Activated CD4-positive, alpha-beta memory T cell treated with anti-CD3 and anti-CD28 coated beads for 36 hours (primary cell): ENCODE measurements around the gene DPP10. TPM values are rescaled to one million over a fixed set of nuclear protein-coding genes. Genes with fewer than 3 reads are reported as not detected.
"Not testable (repeated sequence)": the region's sequence is repeated elsewhere in the genome, so short reads cannot be mapped to it uniquely, and the experiment has no call there.

Experiments used
- CTCF ChIA-PET: fragments of 350-600 bp; sonication (Branson Sonifier 250); formaldehyde crosslinking; loops from one replicate; lab custom pipeline; 2021; ENCODE audit warnings: antibody characterized with exemption, inconsistent platforms; lab: Charles Lee
- POLR2A ChIA-PET: fragments of 350-600 bp; sonication (Branson Sonifier 250); formaldehyde crosslinking; loops from one replicate; lab custom pipeline; 2021; ENCODE audit warnings: antibody characterized with exemption; lab: Charles Lee
- DNase-seq: peaks from one replicate; pipeline ENCODE4 v3.0.0-alpha.2; 2020
- H3K27ac Mint-ChIP-seq: one replicate; pipeline ENCODE4 v1.8.0; 2021; ENCODE audit warnings: mixed read lengths
- H3K27me3 Mint-ChIP-seq: one replicate; pipeline ENCODE4 v1.8.0; 2021; ENCODE audit warnings: mixed read lengths
- H3K36me3 Mint-ChIP-seq: one replicate; pipeline ENCODE4 v1.8.0; 2021; ENCODE audit warnings: mixed read lengths
- H3K4me1 Mint-ChIP-seq: one replicate; pipeline ENCODE4 v1.8.0; 2021; ENCODE audit warnings: low read depth, mixed read lengths
- H3K4me3 Mint-ChIP-seq: one replicate; pipeline ENCODE4 v1.8.0; 2021; ENCODE audit warnings: mild to moderate bottlenecking, mixed read lengths
- H3K9me3 Mint-ChIP-seq: one replicate; pipeline ENCODE4 v1.8.0; 2021; ENCODE audit warnings: mixed read lengths
- intact Hi-C: fragments of 100-400 bp; cut with micrococcal nuclease; formaldehyde crosslinking; loops from one replicate; pipeline ENCODE4 v1.15.1; 2023
- total RNA-seq, 2 experiments: library from RNA; stranded (reverse); gene quantifications; one replicate each; pipeline ENCODE4 v1.2.3, GENCODE V29; 2021

The DPP10 gene
- total RNA-seq, 2 experiments from 2014 or later, result not detected

DNA sequence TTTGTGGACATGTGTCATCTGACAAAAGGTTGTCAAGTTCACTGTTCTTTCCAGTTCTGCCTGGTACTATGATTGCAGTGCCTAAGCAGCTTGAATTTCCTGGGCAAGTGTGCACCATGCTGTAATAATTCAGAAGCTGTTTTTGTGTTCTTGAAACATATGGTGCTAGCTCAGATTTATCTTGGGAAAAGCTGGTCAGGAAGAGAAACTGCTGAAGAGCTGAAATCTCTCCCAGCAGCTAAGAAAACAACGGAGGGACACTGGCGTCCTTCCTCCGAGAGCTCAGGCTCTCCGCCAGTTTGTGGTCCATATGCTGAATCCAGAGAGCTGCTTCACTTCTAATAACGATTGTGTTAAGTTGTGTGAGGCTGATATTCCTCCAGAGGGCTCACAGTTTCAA lies 642.0 kb downstream of the DPP10 start:
- CTCF ChIA-PET, result no interaction called here
- H3K4me1 Mint-ChIP-seq, result no peaks in the 10 kb centered on the region
- H3K9me3 Mint-ChIP-seq, result peaks cover 3% of the 10 kb centered on the region
- H3K4me3 Mint-ChIP-seq, result no peak overlapping the region
- H3K27ac Mint-ChIP-seq, result no peak overlapping the region
- no peak for DNase-seq
- no peaks in the 10 kb centered on the region for H3K27me3 Mint-ChIP-seq
- H3K36me3 Mint-ChIP-seq, result peaks cover 3% of the 10 kb centered on the region
- intact Hi-C loops, result no loop called here
- POLR2A ChIA-PET, result no interaction called here

DNA sequence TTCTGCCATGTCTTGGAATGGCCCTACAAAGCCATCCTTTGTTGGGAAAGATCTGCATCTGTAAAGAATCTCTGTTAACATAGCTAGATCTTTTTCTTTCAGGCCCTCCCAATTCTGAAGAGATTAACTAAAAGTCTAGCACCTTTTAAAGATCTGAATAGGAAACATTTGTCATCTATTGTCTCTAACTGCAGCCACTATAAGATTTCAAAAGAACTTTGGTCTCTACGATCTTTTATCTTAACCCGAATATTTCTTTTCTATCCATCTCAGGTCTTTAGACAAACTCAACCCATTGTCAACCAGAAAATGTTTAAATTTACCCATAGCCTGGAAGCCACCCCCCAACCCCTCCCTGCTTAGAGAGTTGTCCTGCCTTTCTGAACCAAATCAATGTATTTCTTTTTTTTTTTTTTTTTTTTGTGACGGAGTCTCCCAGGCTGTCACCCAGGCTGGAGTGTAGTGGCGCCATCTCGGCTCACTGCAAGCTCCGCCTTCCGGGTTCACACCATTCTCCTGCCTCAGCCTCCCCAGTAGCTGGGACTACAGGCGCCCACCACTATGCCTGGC lies 643.7 kb downstream of the DPP10 start:
- H3K36me3 Mint-ChIP-seq, intact Hi-C loops, H3K4me1 Mint-ChIP-seq, H3K27me3 Mint-ChIP-seq, CTCF ChIA-PET, H3K27ac Mint-ChIP-seq, H3K4me3 Mint-ChIP-seq, H3K9me3 Mint-ChIP-seq, POLR2A ChIA-PET, DNase-seq: not testable (repeated sequence)

DNA sequence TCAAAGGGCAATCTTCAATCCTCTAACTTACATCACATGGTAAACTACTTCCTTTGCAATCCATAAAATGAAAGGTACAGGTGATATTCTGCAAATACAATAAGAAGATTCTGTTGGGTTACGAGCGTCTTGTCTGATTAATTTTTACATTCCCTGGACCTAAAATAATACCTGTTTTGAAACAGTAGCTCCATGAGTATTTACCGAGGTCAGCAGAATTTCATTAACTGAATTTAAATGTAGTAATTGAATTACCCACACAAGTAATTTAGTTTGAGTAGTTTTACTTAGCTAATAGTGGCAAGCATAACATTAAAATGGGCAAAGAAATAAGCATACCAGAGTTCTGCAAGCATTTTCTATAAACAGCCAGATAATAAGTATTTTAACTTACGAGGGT lies 652.0 kb downstream of the DPP10 start:
- Mint-ChIP-seq H3K27ac (no peak overlapping the region), H3K4me1 (no peaks in the 10 kb centered on the region), H3K4me3 (no peak overlapping the region), H3K27me3 (no peaks in the 10 kb centered on the region), H3K9me3 (peaks cover 6% of the 10 kb centered on the region), H3K36me3 (no peaks in the 10 kb centered on the region)
- no peak for DNase-seq
- CTCF ChIA-PET, result no interaction called here
- intact Hi-C loops, result no loop called here
- POLR2A ChIA-PET, result no interaction called here

DNA sequence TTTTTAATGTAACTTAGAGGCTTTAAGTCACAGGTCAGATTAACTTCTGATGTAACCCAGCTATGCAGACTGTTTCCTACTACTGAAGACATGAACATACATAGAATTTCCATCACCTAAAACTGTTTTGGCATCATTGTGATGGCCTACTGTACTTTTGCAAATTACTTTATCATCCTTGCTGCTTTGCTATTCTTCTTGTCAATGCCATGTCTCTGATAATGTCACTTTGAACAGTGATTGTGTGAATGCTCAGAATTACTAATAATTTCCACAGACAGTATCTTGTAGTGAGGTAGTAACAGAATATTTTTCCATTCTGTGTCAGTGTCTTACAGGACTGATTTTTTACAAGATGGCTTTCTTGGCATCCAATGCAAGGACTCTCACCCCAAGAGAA lies 663.5 kb downstream of the DPP10 start:
- ChIA-PET CTCF (no interaction called here), POLR2A (no interaction called here)
- Mint-ChIP-seq H3K4me3 (no peak overlapping the region), H3K27ac (no peak overlapping the region), H3K9me3 (peaks cover 18% of the 10 kb centered on the region), H3K4me1 (no peaks in the 10 kb centered on the region), H3K27me3 (no peaks in the 10 kb centered on the region), H3K36me3 (no peaks in the 10 kb centered on the region)
- intact Hi-C loops, result no loop called here
- no peak for DNase-seq

DNA sequence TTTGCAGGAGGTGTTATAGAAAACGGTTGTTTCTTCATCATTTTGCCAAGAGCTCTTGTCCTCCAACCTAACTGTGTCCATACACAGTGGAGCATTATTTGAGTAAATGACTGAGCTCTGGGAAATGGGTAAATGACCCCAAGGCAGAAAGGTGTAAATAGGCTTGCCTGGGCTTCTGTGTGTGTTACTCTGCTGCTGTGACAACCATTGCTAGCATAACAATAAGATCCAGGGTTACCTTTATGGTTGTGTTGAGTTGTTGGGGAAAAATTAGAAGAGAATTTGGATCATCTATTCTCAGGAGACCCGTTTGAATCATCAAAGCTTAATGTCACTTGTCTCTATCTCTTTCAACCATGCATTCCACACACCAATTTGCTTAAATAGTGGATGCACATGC lies 672.7 kb downstream of the DPP10 start:
- peaks cover 7% of the 10 kb centered on the region for H3K9me3 Mint-ChIP-seq
- DNase-seq, result no peak
- ChIA-PET CTCF (no interaction called here), POLR2A (no interaction called here)
- H3K4me1 Mint-ChIP-seq, result no peaks in the 10 kb centered on the region
- intact Hi-C loops, result no loop called here
- no peaks in the 10 kb centered on the region for H3K36me3 Mint-ChIP-seq
- H3K4me3 Mint-ChIP-seq, result no peak overlapping the region
- no peaks in the 10 kb centered on the region for H3K27me3 Mint-ChIP-seq
- H3K27ac Mint-ChIP-seq, result no peak overlapping the region

DNA sequence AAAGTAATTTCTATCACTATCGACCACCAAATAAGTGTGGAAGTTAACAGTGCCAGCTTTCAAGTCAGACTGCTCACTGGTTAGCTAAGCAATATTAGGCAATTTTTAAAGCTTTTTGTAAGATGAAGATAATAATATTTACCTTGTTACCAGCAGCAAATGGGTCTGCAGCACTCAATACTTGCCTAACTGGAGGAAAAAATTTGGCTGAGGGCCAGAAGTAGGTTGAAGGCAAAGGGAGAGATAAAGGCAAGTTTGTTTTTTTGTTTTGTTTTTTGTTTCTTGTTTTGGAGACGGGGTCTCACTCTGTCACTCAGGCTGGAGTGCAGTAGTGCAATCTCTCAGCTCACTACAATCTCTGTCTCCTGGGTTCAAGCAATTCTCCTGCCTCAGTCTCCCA lies 675.9 kb downstream of the DPP10 start:
- intact Hi-C loops, result no loop called here
- ChIA-PET POLR2A (no interaction called here), CTCF (no interaction called here)
- peaks cover 5% of the 10 kb centered on the region for H3K9me3 Mint-ChIP-seq
- DNase-seq, result no peak
- no peak overlapping the region for H3K27ac Mint-ChIP-seq
- H3K36me3 Mint-ChIP-seq, result no peaks in the 10 kb centered on the region
- no peak overlapping the region for H3K4me3 Mint-ChIP-seq
- no peaks in the 10 kb centered on the region for H3K4me1 Mint-ChIP-seq
- H3K27me3 Mint-ChIP-seq, result no peaks in the 10 kb centered on the region

DNA sequence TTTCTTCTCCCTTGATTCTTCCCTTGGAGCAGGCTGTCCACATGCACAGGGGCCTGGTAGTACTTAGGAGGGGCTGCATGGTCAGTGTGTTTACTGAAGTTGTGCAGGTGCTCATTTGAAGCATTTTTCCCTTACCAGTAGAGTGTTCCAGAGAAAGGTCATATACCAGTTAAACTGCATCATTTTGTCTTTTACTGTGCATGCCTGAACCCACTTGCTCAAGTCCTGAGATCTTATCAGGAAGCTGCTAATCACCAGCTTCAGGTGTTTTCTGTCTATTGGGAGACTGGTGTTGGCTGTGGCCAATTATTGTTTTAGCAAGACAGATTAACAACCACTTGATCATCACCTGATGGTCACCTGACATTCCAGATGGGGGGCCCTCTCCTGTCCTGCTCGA lies 676.6 kb downstream of the DPP10 start:
- no peak overlapping the region for H3K4me3 Mint-ChIP-seq

DNA sequence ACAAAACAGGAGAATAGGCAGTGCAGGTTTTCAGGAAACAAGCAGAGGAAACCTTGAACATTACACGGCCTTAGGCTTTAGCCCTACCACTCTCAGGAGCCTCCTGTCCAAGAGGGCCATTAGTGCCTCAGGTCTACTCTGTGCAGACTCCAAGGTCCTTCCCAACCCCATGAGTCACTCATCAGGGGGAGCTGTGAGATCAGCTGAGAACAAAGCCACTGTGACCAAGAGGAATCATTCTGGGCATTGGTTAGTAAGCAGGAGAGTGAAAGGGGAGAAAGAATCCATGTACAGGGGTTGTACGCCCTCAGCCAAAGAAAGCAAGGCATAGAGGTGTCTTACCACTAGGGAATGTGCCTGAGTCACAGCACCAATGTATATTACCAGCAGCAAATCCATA lies 680.3 kb downstream of the DPP10 start:
- H3K9me3 Mint-ChIP-seq, result peaks cover 2% of the 10 kb centered on the region
- H3K27ac Mint-ChIP-seq, result no peak overlapping the region
- H3K4me1 Mint-ChIP-seq, result no peaks in the 10 kb centered on the region
- ChIA-PET CTCF (no interaction called here), POLR2A (no interaction called here)
- no peak overlapping the region for H3K4me3 Mint-ChIP-seq
- DNase-seq, result no peak
- no peaks in the 10 kb centered on the region for H3K36me3 Mint-ChIP-seq
- intact Hi-C loops, result no loop called here
- H3K27me3 Mint-ChIP-seq, result no peaks in the 10 kb centered on the region

More for the DNA sequence above, 676.6 kb downstream of the DPP10 start:
- H3K4me1 Mint-ChIP-seq, result no peaks in the 10 kb centered on the region
- H3K9me3 Mint-ChIP-seq, result peaks cover 5% of the 10 kb centered on the region
- H3K27me3 Mint-ChIP-seq, result no peaks in the 10 kb centered on the region
- ChIA-PET CTCF (no interaction called here), POLR2A (no interaction called here)
- intact Hi-C loops, result no loop called here
- H3K36me3 Mint-ChIP-seq, result no peaks in the 10 kb centered on the region
- no peak for DNase-seq
- no peak overlapping the region for H3K27ac Mint-ChIP-seq

DNA sequence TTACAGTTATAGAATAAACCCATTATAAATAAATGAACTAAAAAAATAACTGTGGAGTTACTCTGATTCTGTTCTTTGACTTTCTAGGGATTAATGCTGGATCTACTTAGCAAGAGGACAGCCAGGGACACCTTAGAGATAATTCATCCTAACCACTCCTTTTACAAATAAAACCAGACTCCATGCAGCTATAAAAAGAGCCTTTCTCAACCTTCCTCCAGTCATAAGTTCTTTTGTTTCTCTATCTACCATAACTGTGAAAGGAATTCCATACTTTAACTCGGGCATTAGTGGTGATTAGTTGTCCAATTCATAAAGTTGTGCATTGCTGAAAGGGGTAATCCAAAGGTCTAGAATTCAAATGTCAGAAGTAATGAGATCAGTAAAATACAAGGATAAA lies 682.4 kb downstream of the DPP10 start:
- Mint-ChIP-seq H3K9me3 (no peaks in the 10 kb centered on the region), H3K4me3 (no peak overlapping the region), H3K27ac (no peak overlapping the region), H3K4me1 (no peaks in the 10 kb centered on the region), H3K27me3 (no peaks in the 10 kb centered on the region), H3K36me3 (no peaks in the 10 kb centered on the region)
- ChIA-PET CTCF (no interaction called here), POLR2A (no interaction called here)
- no peak for DNase-seq
- intact Hi-C loops, result no loop called here

DNA sequence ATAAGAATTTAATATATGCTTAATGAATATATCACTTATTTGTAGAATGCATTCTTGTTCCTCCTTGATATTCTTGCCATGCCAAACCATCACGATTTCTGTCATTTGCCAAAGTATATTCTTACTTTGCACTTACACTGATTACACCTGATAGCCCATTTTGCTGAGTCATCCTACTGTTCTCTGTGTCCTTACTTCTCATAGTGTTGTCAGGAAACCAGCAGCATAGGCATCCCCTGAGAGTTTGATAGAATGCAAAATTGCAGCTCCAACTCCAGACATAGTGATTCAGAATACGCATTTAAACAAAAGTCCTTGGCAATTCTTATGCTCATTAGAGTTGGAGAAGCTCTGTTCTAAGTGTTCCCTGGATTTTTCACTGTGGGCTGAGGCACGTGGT lies 687.1 kb downstream of the DPP10 start:
- Mint-ChIP-seq H3K9me3 (no peaks in the 10 kb centered on the region), H3K4me3 (no peak overlapping the region), H3K27me3 (no peaks in the 10 kb centered on the region), H3K27ac (no peak overlapping the region), H3K4me1 (no peaks in the 10 kb centered on the region), H3K36me3 (no peaks in the 10 kb centered on the region)
- POLR2A ChIA-PET, result no interaction called here
- intact Hi-C loops, result no loop called here
- CTCF ChIA-PET, result no interaction called here
- DNase-seq, result no peak

DNA sequence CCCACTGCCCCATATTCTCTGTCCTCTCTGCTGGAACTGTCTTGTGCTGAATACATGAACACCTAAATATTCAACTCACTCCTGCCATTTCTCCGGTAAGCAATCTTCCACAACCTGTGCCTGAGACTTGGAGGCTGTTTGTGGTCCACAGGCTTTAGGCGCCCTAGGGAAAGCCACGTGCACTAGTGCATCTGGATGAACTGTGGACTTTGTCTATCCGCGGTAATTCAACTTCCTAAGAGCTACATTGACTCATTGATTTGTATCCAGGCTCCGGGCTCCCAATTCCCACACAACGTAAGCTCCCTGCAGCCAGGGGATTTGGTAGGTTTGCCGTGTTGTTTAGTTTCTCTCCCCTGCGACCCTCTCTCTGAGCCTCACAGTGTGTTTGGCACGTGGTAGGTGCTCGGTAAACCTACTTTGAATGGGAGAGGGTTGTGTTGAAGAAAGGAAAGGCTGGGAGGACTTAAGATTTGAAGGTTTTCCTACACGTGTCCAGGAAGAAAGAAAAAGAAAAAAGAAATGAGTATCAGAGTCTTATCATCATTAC lies 718.2 kb downstream of the DPP10 start:
- peaks cover 22% of the 10 kb centered on the region for H3K27me3 Mint-ChIP-seq
- H3K27ac Mint-ChIP-seq, result no peak overlapping the region
- H3K9me3 Mint-ChIP-seq, result no peaks in the 10 kb centered on the region
- no peak overlapping the region for H3K4me3 Mint-ChIP-seq
- CTCF ChIA-PET, result no interaction called here
- H3K36me3 Mint-ChIP-seq, result peaks cover 4% of the 10 kb centered on the region
- DNase-seq, result no peak
- peaks cover 4% of the 10 kb centered on the region for H3K4me1 Mint-ChIP-seq
- POLR2A ChIA-PET, result no interaction called here
- intact Hi-C loops, result no loop called here

DNA sequence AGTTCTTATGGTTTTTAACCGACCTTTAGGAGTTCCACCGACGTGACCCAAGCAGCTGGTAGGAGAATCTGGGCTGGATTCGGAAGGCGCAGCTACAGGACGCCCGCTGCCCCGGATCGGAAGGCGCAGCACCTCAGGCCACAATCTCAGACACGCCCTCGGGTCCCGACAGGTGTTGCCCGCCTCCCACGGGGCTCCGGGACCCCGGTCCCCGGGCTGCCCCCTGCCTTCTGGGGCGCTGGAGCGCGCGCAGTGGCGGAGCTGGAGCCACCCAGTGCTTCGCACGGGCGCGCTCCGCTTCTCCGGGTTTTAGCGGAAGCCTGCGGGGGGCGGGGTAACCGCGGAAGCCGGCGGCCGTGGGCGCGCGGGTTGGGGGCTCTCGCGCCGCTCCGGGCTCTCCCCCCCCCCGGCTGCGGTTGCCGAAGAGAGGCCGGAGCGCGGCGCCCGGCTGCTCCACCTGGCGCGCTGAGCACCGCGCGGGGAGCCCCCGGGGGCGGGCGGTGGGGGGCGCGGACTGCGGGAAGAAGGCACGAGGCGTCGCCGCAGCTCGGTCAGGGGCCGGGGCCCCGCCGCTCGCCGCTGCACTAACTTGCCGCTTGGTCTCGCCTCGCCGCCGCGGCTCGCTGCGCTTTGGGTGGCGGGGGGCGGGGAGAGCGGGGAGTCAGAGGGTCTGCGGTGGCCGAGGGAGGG lies 718.8 kb downstream of the DPP10 start:
- no peak for DNase-seq
- Mint-ChIP-seq H3K9me3 (no peaks in the 10 kb centered on the region), H3K4me1 (peaks cover 4% of the 10 kb centered on the region), H3K27me3 (peaks cover 22% of the 10 kb centered on the region), H3K4me3 (no peak overlapping the region), H3K36me3 (peaks cover 4% of the 10 kb centered on the region), H3K27ac (no peak overlapping the region)
- intact Hi-C loops, result no loop called here
- POLR2A ChIA-PET, result no interaction called here
- CTCF ChIA-PET, result no interaction called here
